Measurements from ENCODE around the gene KLHL18.
A peak's percentile ranks its signal among the peaks of the same experiment; 100 is the strongest.
"Not testable (repeated sequence)": the region's sequence is repeated elsewhere in the genome, so short reads cannot be mapped to it uniquely, and the experiment has no call there.

The KLHL18 gene

DNA sequence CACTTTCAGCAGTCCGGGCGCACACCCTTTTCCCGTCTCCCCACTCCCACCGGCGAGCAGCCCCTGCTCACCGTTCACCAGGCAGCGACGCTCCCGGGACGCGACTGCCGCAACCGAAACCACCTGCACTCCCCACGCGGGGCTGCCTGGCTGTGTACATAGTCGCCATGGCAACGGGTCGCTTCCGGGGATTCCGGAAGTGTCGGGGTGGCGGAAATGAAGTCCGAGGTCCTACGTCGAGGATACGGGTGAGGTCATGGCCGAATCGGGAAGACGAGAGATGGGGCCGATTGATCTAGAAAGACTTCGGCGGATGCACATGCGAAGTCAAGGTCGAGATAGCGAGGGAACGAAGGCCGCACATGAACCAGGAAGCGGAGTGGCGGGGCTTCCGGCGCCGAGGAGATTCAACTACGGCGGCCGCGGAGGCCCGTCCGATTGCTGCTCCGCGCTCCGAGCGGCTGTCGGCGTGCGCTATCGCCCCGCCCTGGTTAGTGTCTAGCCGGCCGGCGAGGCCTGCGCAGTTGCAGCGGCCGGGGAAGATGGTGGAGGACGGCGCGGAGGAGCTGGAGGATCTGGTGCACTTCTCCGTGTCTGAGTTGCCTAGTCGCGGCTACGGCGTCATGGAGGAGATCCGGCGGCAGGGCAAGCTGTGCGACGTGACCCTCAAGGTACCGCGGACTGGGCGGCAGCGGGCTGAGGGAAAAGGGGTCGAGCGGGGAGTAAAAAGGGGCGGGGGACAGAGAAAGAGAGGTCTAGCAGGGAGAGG lies at the start of gene KLHL18, which contains the start of gene KIF9:
TSS of gene KLHL18 (plus strand) at position 521 of the 769 bp plus-strand sequence. CDS start at position 543, 22 bp downstream.
TSS of gene KIF9 (minus strand) at position 376 of the 769 bp plus-strand sequence. CDS start 5,425 bp downstream, outside the sequence.
- peak; percentile 98 for DNase-seq

DNA sequence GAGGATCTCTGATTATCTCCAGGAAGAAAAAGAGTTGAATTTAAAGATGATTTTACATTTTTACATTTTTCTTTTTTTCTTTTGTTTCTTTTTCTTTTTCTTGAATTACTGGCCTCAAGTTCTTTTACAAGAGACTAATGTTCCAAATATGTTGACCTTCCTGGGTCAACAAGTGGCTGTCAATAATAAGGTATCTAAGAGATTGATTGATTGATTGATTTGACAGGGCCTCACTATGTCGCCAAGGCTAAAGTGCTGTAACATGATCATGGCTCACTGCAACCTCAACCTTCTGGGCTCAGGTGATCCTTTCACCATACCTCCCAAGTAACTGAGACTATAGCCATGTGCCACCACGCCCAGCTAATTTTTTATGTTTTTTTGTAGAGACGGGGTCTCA lies 44.7 kb upstream of the KLHL18 start:
- DNase-seq: no peak

GRCh38 chr3:47239929-47240328 lies 42.8 kb upstream of the KLHL18 start:
- no peak for DNase-seq

DNA sequence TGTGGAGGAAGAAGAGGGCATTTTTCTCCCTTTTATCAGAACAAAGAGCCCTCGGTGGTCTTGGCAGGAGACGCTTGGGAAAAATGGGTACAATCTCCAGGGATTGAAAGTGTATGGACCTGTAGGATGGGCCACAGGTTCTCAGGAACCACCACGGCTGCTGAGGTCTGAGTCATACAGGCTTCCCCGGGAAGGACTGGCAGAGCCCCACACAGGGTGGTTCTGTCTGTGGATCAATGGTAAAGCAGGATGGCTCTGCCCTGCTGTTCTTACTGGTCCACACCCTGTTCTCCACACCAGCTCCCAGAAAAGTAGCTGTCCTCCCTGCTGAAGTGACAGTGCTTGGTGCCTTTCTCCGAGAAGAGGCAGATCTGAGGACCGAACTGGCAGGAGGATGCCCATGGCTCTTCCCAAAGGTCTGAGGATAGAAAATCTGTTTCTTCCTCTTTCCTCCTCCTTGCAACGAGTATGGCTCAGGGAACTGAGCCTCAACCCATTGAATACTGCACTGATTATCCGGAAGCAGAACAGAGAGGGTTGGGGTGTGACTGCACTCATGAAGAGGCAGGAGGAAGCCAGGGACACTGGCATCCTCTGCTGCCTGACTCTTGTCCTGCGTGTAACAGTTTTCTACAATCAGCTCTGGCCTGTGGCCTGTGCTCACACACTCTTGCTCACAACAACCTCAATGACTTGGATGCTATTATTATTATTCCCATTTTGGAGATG lies 39.2 kb upstream of the KLHL18 start:
- no peak for DNase-seq

- no peak for DNase-seq
These were observed 38.1 kb upstream of the KLHL18 start for GRCh38 chr3:47244531-47245100.

DNA sequence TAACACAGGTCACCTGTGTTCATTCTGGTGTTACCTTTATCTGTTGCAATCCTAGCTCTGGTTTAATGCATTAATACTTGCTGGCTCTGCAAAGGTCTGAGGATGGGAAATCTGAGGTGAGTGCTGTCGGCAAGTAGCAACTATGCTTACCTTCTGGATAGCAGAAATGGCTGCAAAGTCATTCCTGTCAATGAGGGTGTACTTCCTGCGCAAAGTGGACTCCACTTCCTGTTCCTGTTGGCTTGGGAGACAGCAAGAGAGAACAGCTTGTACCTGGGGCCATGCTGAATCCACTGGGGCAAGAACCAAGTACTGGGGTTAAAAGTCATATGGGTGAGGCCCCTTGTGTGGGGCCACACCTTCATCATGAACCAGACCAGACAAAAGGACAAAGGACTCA lies 37.5 kb upstream of the KLHL18 start:
- no peak for DNase-seq

DNA sequence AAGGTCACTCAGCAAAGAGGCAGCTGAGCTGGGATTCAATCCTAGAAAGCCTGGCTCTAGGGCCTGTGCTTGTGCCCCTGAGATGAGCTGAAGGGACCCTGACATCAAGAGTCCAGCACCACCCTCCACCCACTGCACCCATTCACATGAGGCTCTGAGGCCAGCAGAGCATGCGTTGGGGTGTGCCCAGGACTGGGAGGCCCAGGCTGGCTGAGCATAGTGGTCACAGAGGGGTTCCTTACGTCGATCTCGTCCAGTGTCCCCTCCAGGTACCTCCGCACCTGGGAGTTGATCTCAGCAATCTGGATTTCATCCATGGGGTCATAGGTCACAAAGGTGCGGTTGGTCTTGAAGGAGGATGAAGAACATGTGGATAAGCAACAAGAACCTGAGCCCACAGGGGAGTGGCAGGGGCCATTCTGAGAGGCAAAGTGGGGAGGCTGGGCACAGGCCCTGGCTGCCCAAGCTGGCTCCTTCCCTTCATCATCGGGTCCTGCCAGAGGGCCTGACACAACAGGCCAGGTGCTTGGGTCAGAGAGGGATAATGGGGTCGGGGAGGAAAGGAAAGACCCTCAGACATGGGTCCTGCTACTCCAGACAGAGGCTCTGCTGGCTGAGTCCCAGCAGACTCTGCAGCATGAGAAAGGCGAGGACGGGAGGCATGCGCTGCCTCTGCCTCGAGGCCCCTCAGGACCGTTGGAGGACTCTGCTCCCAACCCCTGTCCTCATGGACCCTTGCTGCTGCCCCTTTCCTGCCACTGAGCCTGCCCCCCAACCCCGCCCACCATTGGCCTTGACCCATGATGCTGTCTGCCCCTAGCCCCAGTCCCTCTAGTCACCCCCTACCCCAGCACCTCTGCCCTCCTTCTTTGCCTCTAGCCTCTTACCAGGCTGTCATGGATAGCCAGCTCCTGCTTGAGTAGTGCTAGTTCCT lies 35.3 kb upstream of the KLHL18 start:
- DNase-seq: no peak

DNA sequence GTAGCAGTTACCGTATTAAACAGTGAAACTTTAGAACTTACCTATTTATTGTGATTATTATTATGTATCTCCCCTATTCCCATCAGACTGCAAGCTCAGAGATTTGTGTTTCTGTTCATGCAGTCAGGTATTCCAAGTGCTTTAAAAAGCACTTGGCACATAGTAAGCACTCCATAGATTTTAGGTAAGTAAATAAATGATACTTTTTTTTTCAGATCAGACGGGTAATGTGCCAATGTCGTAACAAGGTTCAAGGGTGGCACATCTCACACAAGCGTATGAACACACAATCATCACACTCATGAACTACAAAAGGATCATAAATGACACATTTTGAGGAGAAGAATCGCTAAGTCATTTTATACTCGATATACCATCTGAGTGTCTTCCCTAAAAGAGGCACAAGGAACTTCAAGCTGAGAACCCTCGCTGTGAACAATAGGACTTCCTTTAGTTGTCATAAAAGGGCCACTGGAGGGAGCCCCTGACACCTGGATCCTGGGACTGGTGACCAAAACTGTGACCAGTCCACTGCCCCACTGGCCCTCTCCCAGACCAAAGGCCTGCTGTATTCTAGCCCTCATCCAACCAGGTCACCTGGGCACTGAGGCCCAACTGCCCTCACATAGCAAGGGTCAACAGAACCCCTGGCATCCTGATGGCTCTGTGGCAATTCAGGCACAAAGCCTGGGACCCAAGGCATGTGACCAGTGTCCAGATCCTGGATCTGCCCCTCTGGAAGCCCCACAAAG lies 32.3 kb upstream of the KLHL18 start:
- DNase-seq: no peak

GRCh38 chr3:47251085-47251484 lies 31.7 kb upstream of the KLHL18 start:
- not testable (repeated sequence) for DNase-seq

- no peak for DNase-seq
These were observed 31.1 kb upstream of the KLHL18 start for GRCh38 chr3:47251689-47252088.

DNA sequence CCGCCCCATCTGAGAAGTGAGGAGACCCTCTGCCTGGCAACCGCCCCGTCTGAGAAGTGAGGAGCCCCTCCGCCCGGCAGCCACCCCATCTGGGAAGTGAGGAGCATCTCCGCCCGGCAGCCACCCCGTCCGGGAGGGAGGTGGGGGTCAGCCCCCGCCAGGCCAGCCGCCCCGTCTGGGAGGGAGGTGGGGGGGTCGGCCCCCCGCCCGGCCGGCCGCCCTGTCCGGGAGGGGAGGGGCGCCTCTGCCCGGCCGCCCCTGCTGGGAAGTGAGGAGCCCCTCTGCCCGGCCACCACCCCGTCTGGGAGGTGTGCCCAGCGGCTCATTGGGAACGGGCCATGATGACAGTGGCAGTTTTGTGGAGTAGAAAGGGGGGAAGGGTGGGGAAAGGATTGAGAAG lies 26.4 kb upstream of the KLHL18 start:
- DNase-seq: not testable (repeated sequence)

- DNase-seq: no peak
These were observed 23.6 kb upstream of the KLHL18 start for GRCh38 chr3:47259114-47259513.

GRCh38 chr3:47260605-47261004 lies 22.1 kb upstream of the KLHL18 start:
- no peak for DNase-seq

- DNase-seq: no peak
These were observed 21.4 kb upstream of the KLHL18 start for GRCh38 chr3:47261301-47261700.

DNA sequence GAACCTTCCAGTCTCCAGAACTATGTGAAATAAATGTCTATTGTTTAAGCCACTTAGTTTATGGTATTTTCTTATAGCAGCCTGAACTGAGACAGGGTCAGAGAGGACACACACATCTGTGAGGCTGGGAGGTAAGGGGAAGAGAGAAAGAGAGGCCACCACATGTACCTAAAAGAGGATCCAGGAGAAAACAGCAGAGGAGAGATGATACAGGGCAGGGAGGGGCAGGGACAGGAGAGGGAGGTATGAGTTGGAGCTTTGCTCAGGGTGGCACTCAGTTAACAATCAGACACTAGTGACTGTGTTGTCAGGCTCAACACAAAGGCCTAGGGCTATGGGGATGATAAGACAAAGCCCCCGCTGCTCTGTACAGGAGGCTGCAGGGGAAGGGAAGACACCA lies 17.7 kb upstream of the KLHL18 start:
- DNase-seq: no peak

- no peak for DNase-seq
These were observed 16.9 kb upstream of the KLHL18 start for GRCh38 chr3:47265725-47266428.

DNA sequence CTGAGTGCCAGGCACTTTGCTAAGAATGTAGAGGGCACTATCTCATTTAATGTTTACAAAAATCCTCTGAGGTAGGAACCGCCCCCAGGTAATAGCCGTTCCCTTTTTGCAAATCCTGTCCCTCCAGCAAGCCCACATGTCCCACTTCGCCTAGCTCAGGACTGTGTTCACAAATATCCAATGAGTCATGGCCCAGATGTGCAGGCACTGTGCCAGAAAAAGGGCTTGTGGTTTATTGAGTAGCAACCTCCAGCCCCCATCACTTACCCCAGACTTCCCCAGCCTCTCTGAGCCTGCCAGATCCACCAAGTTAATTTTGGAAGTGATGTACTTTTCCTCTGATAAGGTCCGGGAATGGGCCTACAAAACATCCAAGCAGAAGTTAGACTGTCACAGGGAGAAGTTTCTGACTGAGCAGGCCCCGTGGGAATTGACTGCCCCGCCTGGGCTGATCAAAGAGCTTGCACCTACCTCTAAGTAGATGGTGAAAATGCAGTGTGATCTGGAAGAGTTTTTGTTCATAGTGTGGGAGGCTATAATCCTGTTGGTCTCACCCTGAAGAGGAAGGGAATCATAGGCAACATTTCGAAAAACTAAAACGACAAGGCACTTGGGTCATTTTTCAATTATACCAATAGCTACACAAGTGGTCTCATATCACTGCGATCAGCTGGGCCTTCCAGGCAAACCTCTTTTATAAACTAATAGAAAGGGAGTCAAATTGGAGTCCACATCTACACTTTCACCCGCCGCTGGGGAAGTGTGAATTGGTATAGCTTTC lies 15.8 kb upstream of the KLHL18 start:
- DNase-seq: peak; percentile 46

GRCh38 chr3:47267490-47267824 lies 15.3 kb upstream of the KLHL18 start:
- DNase-seq: no peak

- DNase-seq: no peak
These were observed 12.2 kb upstream of the KLHL18 start for GRCh38 chr3:47270526-47270925.

GRCh38 chr3:47273564-47273963 lies 9.2 kb upstream of the KLHL18 start:
- no peak for DNase-seq

- no peak for DNase-seq
These were observed 8.1 kb upstream of the KLHL18 start for GRCh38 chr3:47274652-47275051.

Data from CD4-positive, alpha-beta T cell treated with Interleukin-4 for 4 hours (primary cell).